ENCODE data around the gene CREBBP.
A peak's percentile ranks its signal among the peaks of the same experiment; 100 is the strongest.

DNA sequence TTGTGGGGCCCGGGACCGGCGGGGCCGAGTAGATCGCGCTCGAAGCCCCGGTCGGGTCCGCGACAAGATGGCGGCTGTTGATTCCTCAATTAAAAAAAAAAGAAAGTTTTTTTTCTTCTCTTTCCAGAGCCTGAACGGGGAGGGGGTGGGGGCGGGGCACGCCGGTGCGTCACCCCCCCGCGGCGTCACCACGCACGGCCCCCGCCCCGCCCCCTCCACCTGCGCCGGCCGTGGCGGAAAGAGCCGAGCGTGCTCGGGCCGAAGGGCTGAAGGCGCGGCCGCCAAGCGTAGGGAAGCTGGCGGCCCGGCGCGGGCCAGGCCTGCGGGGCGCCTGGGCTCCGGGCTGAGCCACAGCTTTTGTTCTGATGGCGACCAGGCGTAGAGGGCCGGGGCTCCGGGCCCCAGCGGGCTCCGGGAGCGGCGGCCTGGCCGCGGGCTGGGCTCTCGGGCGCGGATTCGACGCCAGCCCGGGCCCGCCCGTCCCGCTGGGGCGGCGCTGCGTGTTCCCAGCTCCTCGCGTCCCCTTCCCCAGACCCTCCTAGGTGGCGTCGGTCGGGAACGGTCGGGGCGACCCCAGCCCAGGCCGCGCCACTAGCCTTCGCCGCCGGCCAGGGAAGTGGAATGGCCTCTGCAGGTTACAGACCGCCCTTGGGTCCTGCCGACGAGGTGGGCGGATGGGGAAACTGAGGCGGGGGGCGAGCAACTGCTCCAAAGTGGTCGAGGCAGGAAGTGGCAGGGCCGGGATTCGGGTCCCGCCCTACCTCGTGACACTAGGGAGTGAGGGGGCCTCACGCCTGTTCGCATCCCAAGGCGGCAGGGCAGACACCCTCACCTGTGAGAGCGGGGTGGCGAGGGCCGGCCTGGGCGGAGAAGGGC lies at the start of gene CREBBP:
- TF ChIP-seq, protein P1, sequence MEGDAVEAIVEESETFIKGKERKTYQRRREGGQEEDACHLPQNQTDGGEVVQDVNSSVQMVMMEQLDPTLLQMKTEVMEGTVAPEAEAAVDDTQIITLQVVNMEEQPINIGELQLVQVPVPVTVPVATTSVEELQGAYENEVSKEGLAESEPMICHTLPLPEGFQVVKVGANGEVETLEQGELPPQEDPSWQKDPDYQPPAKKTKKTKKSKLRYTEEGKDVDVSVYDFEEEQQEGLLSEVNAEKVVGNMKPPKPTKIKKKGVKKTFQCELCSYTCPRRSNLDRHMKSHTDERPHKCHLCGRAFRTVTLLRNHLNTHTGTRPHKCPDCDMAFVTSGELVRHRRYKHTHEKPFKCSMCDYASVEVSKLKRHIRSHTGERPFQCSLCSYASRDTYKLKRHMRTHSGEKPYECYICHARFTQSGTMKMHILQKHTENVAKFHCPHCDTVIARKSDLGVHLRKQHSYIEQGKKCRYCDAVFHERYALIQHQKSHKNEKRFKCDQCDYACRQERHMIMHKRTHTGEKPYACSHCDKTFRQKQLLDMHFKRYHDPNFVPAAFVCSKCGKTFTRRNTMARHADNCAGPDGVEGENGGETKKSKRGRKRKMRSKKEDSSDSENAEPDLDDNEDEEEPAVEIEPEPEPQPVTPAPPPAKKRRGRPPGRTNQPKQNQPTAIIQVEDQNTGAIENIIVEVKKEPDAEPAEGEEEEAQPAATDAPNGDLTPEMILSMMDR (IDR thresholded peaks at IDR 0.05) = no peak
- peak; percentile 34 to 48 (median 45) for TF ChIP-seq POLR2A (IDR thresholded peaks at IDR 0.05)
